AG04450 (cell line): ENCODE data around the gene ADARB2. TPM values are rescaled to one million over a fixed set of nuclear protein-coding genes. Genes with fewer than 3 reads are reported as not detected.
"Not testable (repeated sequence)": the region's sequence is repeated elsewhere in the genome, so short reads cannot be mapped to it uniquely, and the experiment has no call there.

Experiments used
- CTCF ChIA-PET: fragments of 300-600, 350-600 bp; formaldehyde crosslinking; extraction: SDS; loops from one replicate; lab custom pipeline; 2022; ENCODE audit warnings: antibody characterized with exemption, inconsistent platforms; lab: Charles Lee
- POLR2A ChIA-PET: fragments of 350-600 bp; formaldehyde crosslinking; extraction: SDS; loops from one replicate; lab custom pipeline; 2021; ENCODE audit warnings: antibody characterized with exemption, inconsistent platforms; lab: Yijun Ruan, JAX
- DNase-seq: peaks from one replicate; pipeline ENCODE4 v3.0.0-alpha.2; 2011; ENCODE audit warnings: low read depth, low spot score
- H3K27ac ChIP-seq: one replicate; pipeline ENCODE4 v1.5.1; 2012; ENCODE audit warnings: low read depth, low read length, control low read depth
- H3K27me3 ChIP-seq: one replicate; pipeline ENCODE4 v1.6.0; 2012; ENCODE audit warnings: low read length; ENCODE audit not compliant: control insufficient read depth, insufficient read depth
- H3K4me3 ChIP-seq: 2 replicates; pipeline ENCODE4 v1.5.1; 2011; ENCODE audit warnings: mild to moderate bottlenecking, low read depth, low read length, control low read depth
- H3K9me3 ChIP-seq: 2 replicates; pipeline ENCODE4 v1.5.1; 2012; ENCODE audit warnings: low read length; ENCODE audit not compliant: control insufficient read depth, insufficient read depth
- CTCF ChIP-seq: IDR thresholded peaks from 2 replicates; pipeline ENCODE4 v1.5.1; 2011; ENCODE audit warnings: low read depth, low read length, control low read depth, inconsistent platforms
- polyA plus RNA-seq: library from polyadenylated mRNA; depleted of rRNA; stranded (reverse); fragments of >200 nt; gene quantifications from 2 replicates; pipeline ENCODE4 v1.2.3, GENCODE V29; 2011

The ADARB2 gene
- polyA plus RNA-seq, 1 experiment, result not detected

GRCh38 chr10:1163204-1163660 lies 574.1 kb downstream of the ADARB2 start:
- ChIA-PET CTCF (no interaction called here), POLR2A (no interaction called here)
- H3K9me3 ChIP-seq, result peaks cover 2% of the 10 kb centered on the region; the same call in 1 of the 2 replicates
- TF ChIP-seq CTCF, result no peak
- no peaks in the 10 kb centered on the region for H3K27me3 ChIP-seq
- no peak overlapping the region for H3K4me3 ChIP-seq
- H3K27ac ChIP-seq, result no peak overlapping the region
- DNase-seq, result no peak

- Histone ChIP-seq H3K27ac (no peak overlapping the region), H3K9me3 (peaks cover 2% of the 10 kb centered on the region; the same call in 1 of the 2 replicates), H3K27me3 (no peaks in the 10 kb centered on the region), H3K4me3 (no peak overlapping the region)
- TF ChIP-seq CTCF, result no peak
- ChIA-PET POLR2A (no interaction called here), CTCF (no interaction called here)
- DNase-seq, result no peak
These were observed 574.7 kb downstream of the ADARB2 start for GRCh38 chr10:1162481-1163203.

GRCh38 chr10:1161315-1161673 lies 576.0 kb downstream of the ADARB2 start:
- H3K4me3 ChIP-seq, POLR2A ChIA-PET: not testable (repeated sequence)

GRCh38 chr10:1160561-1161314 lies 576.6 kb downstream of the ADARB2 start:
- TF ChIP-seq CTCF, result no peak
- no peak overlapping the region for H3K4me3 ChIP-seq
- H3K27me3 ChIP-seq, result no peaks in the 10 kb centered on the region
- DNase-seq, result no peak
- POLR2A ChIA-PET, result no interaction called here
- no peaks in the 10 kb centered on the region; the same call in 1 of the 2 replicates for H3K9me3 ChIP-seq
- CTCF ChIA-PET, result no interaction called here
- no peak overlapping the region for H3K27ac ChIP-seq

More at GRCh38 chr10:1161315-1161673, 576.0 kb downstream of the ADARB2 start:
- H3K9me3 ChIP-seq, H3K27ac ChIP-seq, H3K27me3 ChIP-seq, DNase-seq, CTCF ChIA-PET: not testable (repeated sequence)

- POLR2A ChIA-PET, result no interaction called here
- Histone ChIP-seq H3K27me3 (peaks cover 4% of the 10 kb centered on the region), H3K27ac (no peak overlapping the region), H3K4me3 (no peak overlapping the region), H3K9me3 (no peaks in the 10 kb centered on the region; the same call in 1 of the 2 replicates)
- no peak for DNase-seq
- no peak for TF ChIP-seq CTCF
- CTCF ChIA-PET, result no interaction called here
These were observed 577.9 kb downstream of the ADARB2 start for GRCh38 chr10:1159131-1160061.

- H3K9me3 ChIP-seq, POLR2A ChIA-PET, H3K27ac ChIP-seq, H3K27me3 ChIP-seq, CTCF ChIA-PET, H3K4me3 ChIP-seq, DNase-seq: not testable (repeated sequence)
These were observed 578.8 kb downstream of the ADARB2 start for GRCh38 chr10:1158536-1158935.
